ENCODE results near the gene KCNQ1.

Gene KCNQ1

GRCh38 chr11:2411446-2412305 is 33.1 kb upstream of the KCNQ1 start:
- no peak for DNase-seq

DNA sequence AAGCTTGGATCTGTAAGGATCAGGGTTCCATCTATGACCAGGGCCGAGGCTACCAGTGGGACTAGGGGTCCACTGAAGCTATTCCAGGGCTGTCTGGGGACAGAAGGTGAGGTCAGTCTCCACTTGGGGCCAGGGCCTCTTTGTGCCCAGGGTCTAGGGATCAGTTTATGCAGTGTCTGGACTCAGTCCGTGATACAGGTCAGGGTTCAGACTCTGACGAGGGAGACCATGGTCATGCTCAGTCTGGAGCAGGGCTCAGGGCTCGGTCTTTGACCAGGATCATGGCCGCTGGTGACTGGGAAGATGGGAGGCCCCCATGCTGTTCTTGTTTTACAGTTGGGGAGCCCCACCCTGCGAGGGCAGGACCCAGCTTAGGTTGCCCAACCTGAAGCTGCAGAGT is 32.5 kb upstream of the KCNQ1 start:
- no peak for DNase-seq

- no peak for DNase-seq
These were observed 30.8 kb upstream of the KCNQ1 start for GRCh38 chr11:2413742-2414579.

- DNase-seq, result no peak
These were observed 30.2 kb upstream of the KCNQ1 start for GRCh38 chr11:2414616-2415015.

- DNase-seq, result no peak
These were observed 29.6 kb upstream of the KCNQ1 start for GRCh38 chr11:2415171-2415570.

DNA sequence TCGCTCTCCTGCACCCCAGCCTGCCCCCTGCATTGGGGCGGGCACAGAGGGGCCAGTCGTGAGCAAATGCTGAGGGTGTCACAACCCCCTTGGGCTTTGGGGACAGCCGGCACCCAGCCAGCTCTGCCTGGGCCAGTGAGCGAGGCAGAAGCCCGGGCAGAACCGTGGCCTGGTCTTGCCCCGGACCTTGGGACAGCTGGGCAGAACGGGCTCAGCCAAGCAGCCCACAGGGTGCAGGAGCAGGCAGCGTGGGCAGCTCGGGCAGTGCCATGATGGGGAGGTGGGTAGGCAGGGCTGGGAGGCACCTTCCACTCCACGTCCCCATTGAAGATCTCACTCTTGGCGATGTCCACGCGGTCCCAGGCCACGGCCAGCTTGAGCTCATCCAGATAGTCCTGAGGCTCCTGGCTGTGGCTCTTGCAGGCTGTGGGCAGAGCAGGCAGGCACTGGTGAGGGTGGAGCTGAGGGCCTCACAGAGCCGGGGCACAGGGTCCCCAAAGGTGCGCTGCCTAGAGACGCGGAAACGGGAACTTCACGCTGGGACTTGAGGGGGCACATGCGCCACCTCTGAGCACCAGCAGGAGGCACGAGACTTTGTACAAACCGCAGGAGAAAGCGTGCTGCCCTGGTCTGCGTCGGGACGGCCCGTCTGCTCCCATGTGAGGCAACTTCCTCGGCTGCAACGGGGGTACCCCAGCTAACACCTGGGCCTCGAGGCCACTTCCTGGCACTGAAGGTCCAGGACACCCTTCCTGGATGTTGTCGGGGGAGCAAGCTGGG is 29.0 kb upstream of the KCNQ1 start:
- DNase-seq, result no peak

- no peak for DNase-seq
These were observed 28.0 kb upstream of the KCNQ1 start for GRCh38 chr11:2416765-2417164.

DNA sequence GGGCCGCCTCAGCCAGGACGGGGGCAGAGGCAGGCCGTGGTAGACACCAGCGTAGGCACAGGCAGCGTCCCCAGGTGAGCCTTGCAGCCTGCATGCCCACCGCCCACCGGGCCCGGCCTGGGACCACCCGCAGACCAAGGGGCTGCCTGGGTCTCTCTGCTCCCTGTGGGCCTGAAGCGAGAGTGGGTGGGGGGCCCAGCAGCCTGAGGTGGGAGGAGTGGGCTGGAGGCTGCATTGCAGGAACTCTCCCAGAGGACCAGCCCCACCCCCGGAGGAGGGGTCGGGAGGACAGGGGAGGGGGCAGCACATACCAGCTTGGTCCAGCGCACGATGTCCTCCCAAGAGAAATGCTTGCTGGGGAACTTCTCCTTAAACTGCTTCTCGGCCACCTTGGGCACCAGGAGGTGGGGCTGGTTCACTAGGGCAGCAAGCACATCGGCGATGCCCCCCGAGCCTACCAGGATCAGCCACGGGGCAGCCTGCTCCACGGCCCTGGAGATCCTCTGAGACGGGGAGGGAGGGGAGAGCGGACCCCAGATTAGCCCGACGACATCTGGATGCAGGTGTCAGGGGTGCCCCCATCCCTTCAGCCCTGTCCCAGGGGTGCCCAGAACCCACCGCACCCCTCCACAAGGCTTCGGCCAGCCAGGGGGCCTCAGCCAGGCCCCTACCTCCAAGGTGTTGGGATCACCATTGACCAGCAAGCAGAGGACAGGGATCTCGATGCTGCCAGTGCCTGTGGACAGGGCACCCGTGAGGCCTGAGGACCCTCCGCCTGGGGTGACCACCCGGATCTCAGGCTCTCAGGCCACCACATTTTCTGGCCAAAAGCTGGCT is 26.7 kb upstream of the KCNQ1 start:
- DNase-seq, result no peak

DNA sequence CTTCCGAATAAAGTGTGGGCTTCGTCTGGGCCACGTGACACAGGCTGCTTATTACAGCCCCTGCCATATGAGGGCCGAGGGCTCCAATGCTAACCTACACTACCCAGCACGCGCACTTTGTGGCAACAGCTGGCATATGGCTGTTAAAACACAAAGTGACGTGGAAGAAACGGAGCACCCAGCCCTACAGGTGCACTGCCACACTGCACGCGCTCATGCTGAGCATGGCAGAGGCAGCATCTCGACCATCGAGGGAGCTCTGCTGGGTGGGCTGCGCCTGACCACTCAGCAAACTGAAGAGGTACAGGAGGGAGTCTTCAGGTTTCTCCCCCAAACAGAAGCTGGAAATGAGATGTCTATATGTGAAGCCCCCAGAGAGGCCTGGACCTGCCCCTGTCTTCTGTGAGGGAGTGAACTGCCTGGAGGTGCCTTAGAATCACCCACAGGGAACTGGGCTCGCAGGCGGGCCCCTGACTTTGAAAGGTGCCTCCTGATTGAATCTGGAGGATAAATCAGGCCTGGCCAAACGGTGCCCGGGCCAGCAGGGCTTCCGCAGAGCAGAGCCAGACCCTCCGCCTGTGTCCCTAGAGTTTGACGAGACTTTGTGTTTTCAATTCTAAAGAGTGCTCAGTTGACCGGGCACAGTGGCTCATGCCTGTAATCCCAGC is 26.0 kb upstream of the KCNQ1 start:
- DNase-seq, result no peak

DNA sequence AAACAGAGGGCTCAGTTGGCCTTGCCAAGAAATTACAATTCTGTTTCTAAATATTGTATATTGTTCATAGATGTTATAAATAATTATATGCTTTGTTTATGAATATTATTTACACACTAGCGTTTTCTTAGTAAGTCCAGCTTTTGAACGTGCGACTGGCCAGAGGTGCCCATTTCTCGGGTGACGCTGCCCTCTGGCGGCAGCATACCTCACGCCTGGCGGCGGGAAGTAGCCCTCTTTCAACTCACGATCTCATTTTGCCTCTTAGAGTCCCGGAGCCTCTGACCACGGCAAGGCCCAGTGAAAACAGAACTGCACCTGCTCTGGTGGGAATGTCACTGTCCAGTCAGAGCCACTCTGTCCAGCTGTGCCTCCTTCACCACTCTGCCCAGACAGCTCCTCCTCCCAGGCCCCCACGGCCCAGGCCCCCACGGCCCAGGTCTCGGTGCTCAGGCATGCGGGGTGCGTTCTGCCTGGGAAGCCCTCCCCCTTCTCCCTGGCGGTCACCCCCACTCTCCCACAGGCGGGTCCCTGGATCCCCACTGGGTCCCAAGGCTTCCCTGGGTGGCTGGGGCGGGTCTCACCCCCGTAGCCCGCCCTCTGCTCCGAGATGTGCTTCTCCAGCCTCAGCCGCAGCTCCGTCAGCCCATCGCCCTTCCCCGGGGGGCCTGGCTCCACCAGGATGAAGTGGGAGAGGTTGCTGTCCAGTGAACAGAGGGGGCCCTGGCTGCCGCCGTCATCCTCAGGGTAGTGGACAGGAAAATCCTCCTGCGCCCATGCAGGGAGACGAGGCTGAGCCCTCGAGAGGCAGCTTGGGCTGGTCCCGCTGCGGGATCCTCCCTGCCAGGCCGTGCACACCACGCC is 24.9 kb upstream of the KCNQ1 start:
- DNase-seq, result peak; percentile 45

DNA sequence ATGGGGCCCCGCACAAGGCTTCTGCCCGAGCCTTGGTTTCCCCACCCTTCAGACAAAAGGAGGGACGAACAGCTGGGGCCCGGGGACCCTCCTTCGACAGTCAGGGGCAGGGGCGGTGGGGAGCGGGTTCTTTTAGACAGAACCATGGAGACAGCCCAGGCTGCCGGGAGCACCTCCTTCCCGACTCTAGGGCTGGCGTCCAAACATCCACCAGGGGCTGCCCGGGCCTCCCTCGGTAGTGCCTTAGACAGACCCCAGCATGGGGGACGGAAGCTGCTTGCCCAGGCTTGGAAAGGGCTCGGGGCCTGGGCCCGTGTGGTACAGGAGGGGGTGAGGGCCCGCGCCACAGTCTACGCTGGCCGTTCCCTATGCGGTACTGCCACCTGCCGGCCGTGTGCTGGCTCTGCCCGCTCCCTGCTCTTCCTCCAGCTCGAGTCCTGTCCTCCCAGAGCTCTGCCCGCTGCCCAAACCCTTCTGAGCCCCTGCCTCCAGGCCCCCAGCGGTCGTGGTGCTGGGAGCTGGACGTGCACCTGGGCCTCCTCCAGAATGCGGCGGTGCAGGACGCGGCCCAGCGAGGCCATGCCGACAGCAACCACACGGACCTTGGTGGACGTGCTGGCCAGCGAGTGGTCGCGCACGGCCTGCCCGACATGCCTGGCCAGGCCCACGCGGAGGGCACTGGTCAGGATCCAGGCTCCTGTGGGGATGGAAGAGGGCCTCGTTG is 24.1 kb upstream of the KCNQ1 start:
- DNase-seq, result peak; percentile 52

DNA sequence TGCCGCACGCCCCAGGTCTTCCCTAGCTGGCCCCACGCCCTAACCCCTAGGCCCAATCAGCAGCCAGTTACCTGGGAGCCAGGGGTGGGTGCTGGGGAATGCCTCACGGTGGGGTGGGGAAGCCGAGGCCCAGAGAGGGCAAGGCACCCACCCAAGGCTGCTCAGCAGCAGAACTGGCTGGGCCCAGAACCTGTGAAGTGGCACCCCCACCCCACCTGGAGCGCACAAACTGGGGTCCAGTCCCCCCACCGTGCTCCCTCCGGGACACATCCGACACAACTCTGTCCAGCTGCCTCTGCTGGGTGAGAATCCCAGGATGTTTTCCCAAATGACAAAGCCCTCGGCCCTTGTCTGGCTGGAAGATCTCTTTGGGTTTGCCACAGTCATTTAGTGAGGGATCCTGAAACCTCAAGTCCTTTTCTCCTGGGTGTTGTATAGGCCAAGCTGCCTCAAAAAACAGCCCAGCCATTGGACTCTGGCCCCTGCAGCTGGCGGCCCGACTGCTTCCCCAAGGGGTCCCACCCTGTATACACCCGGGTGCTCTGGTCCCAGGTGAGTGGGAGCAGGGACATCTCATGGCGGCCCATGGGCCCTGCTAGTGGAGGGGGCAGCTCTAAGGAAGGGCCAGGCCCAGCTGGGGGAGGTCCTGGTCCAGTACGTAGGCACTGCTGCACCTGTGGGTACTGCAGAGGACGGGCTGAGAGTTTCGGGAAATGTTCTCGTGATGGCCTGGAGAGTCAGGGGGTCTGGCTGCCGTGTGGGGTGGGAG is 23.4 kb upstream of the KCNQ1 start:
- no peak for DNase-seq

- no peak for DNase-seq
These were observed 22.8 kb upstream of the KCNQ1 start for GRCh38 chr11:2421996-2422395.

- no peak for DNase-seq
These were observed 22.2 kb upstream of the KCNQ1 start for GRCh38 chr11:2422461-2423156.

- no peak for DNase-seq
These were observed 21.4 kb upstream of the KCNQ1 start for GRCh38 chr11:2423157-2424025.

DNA sequence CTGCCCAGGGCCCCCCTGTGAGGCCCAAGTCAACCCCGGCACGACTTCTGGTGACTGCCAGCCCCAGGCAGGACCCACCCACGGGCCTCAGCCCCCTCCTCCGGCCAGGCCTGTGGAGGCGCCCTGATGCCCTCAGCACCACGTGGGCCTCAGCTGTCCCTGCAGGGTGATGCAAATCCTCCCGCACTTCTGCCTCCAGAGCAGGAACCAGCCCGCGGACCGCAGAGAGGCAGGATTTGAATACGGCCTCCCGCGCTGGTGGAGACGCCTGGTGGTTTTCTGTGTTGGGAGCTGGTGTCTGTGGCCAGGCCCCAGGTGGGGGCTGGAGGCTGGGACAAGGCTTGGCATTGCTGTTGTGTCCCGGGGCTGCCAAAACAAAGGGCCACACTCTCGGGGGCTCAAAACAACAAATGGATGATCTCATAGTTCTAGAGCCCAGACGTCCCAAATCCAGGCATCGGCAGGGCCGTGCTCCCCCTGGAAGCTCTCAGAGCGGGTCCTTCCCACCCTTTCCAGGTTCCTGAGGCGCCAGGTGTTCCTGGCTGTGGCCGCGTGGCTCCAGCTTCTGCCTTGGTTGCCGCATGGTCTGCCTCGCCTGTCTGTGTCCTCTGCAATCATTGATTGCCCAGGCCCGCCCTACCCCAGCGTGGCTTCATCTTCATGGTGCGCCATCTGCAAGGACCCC is 19.9 kb upstream of the KCNQ1 start:
- DNase-seq, result no peak

DNA sequence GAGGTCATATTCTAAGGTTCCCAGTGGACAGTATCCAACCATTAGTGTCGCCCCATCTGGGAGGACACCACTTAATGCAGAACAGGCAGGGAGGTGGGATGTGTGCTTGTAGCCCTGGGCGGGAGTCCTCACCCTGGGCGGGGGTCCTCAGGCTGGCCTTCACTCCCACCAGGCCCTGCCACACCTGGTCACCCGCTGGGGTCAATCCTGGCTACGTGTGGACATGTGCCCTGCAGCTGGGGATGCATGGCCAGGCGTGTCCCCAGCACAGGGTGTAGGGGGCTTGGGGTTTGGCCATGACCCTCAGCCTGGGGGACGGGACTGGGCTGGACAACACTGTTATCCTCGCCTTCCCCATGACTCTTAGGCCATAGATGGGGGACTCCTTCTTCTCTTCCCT is 19.3 kb upstream of the KCNQ1 start:
- DNase-seq, result no peak

Data from amniotic stem cell (primary cell).